Mesodermal cell (in vitro differentiated cells): ENCODE results near the gene DPF3.
A peak's percentile ranks its signal among the peaks of the same experiment; 100 is the strongest.

Source experiments
- H3K27ac ChIP-seq: 2 replicates; pipeline ENCODE4 v1.7.0; 2013; ENCODE audit warnings: mild to moderate bottlenecking, low read depth, low read length, moderate library complexity; ENCODE audit not compliant: severe bottlenecking
- H3K36me3 ChIP-seq: 2 replicates; pipeline ENCODE4 v1.7.1; 2013; ENCODE audit warnings: mild to moderate bottlenecking, low read length, moderate library complexity; ENCODE audit not compliant: control insufficient read depth, insufficient read depth
- H3K4me1 ChIP-seq: one replicate; pipeline ENCODE4 v1.7.1; 2013; ENCODE audit warnings: mild to moderate bottlenecking, low read length; ENCODE audit not compliant: insufficient read depth, control insufficient read depth, poor library complexity, severe bottlenecking
- H3K4me3 ChIP-seq: 2 replicates; pipeline ENCODE4 v1.7.0; 2013; ENCODE audit warnings: low read length, control low read depth, mild to moderate bottlenecking; ENCODE audit not compliant: insufficient read depth, poor library complexity, severe bottlenecking; ENCODE audit errors: extremely low read depth
- H3K9me3 ChIP-seq: 2 replicates; pipeline ENCODE4 v1.7.1; 2013; ENCODE audit warnings: mild to moderate bottlenecking, low read length, moderate library complexity; ENCODE audit not compliant: control insufficient read depth
- WGBS, 2 experiments: methylation state at CpG; one replicate each; pipeline ENCODE4 v1.1.5; 2013; ENCODE audit warnings: missing lambda C conversion rate in 2 of 2; ENCODE audit not compliant: insufficient coverage in 2 of 2; 5-methylcytosine and 5-hydroxymethylcytosine counted together

DPF3 gene

GRCh38 chr14:72904840-72905561, 11.1 kb upstream of the DPF3 start:
- peaks cover 33% of the 10 kb centered on the region for H3K4me1 ChIP-seq
- no peaks in the 10 kb centered on the region for H3K9me3 ChIP-seq
- 15 to 62% methylated on average over 3 to 4 of the region's 5 CpGs for WGBS, 2 experiments
- H3K4me3 ChIP-seq: no peak overlapping the region
- H3K36me3 ChIP-seq: no peaks in the 10 kb centered on the region
- no peak overlapping the region for H3K27ac ChIP-seq

GRCh38 chr14:72904218-72904617, 10.3 kb upstream of the DPF3 start:
- H3K4me3 ChIP-seq: no peak overlapping the region
- H3K27ac ChIP-seq: no peak overlapping the region
- no CpG with 5 or more reads among the region's 1 CpG for WGBS, 2 experiments
- H3K36me3 ChIP-seq: no peaks in the 10 kb centered on the region
- no peaks in the 10 kb centered on the region for H3K9me3 ChIP-seq
- peaks cover 32% of the 10 kb centered on the region for H3K4me1 ChIP-seq

GRCh38 chr14:72903716-72904115, 9.8 kb upstream of the DPF3 start:
- H3K36me3 ChIP-seq: no peaks in the 10 kb centered on the region
- 43% methylated on average over 1 of the region's 1 CpG; no CpG with 5 or more reads in 1 of the 2 experiments for WGBS, 2 experiments
- H3K27ac ChIP-seq: no peak overlapping the region
- no peak overlapping the region for H3K4me3 ChIP-seq
- H3K4me1 ChIP-seq: peaks cover 29% of the 10 kb centered on the region
- H3K9me3 ChIP-seq: no peaks in the 10 kb centered on the region

GRCh38 chr14:72902801-72903530, 9.1 kb upstream of the DPF3 start:
- Histone ChIP-seq H3K36me3 (no peaks in the 10 kb centered on the region), H3K4me3 (no peak overlapping the region), H3K9me3 (no peaks in the 10 kb centered on the region), H3K4me1 (peaks cover 22% of the 10 kb centered on the region), H3K27ac (no peak overlapping the region)
- WGBS, 2 experiments: 75% methylated on average over 1 of the region's 5 CpGs; no CpG with 5 or more reads in 1 of the 2 experiments

GRCh38 chr14:72901361-72901760, 7.5 kb upstream of the DPF3 start:
- WGBS, 2 experiments: 86 to 100% methylated on average over 1 to 2 of the region's 3 CpGs
- peaks cover 8% of the 10 kb centered on the region for H3K4me1 ChIP-seq
- no peak overlapping the region for H3K27ac ChIP-seq
- no peaks in the 10 kb centered on the region for H3K9me3 ChIP-seq
- H3K4me3 ChIP-seq: no peak overlapping the region
- H3K36me3 ChIP-seq: no peaks in the 10 kb centered on the region

GRCh38 chr14:72898448-72898847, 4.5 kb upstream of the DPF3 start:
- Histone ChIP-seq H3K4me3 (no peak overlapping the region), H3K36me3 (no peaks in the 10 kb centered on the region), H3K9me3 (no peaks in the 10 kb centered on the region), H3K4me1 (peaks cover 3% of the 10 kb centered on the region), H3K27ac (no peak overlapping the region)
- 0 to 50% methylated on average over 1 to 2 of the region's 3 CpGs for WGBS, 2 experiments

GRCh38 chr14:72894623-72895378, 900 bp upstream of the DPF3 start:
- Histone ChIP-seq H3K9me3 (no peaks in the 10 kb centered on the region), H3K36me3 (no peaks in the 10 kb centered on the region), H3K4me1 (peaks cover 3% of the 10 kb centered on the region), H3K27ac (peak overlapping the region; percentile 32), H3K4me3 (peak overlapping the region; percentile 74)
- 0 to 1% methylated on average over 15 of the region's 25 CpGs for WGBS, 2 experiments

- H3K9me3 ChIP-seq: no peaks in the 10 kb centered on the region
- H3K36me3 ChIP-seq: no peaks in the 10 kb centered on the region
- WGBS, 2 experiments: 0 to 2% methylated on average over 8 of the region's 11 CpGs
- H3K4me1 ChIP-seq: peaks cover 3% of the 10 kb centered on the region
- no peak overlapping the region for H3K27ac ChIP-seq
- peak overlapping the region; percentile 74 for H3K4me3 ChIP-seq
Observed at GRCh38 chr14:72894323-72894622, 372 bp upstream of the DPF3 start.

GRCh38 chr14:72892879-72893635, 844 bp downstream of the DPF3 start:
- no peaks in the 10 kb centered on the region for H3K36me3 ChIP-seq
- peaks cover 8% of the 10 kb centered on the region for H3K4me1 ChIP-seq
- WGBS, 2 experiments: 0 to 1% methylated on average over 41 to 47 of the region's 68 CpGs
- no peak overlapping the region for H3K27ac ChIP-seq
- H3K4me3 ChIP-seq: peak overlapping the region; percentile 74
- no peaks in the 10 kb centered on the region for H3K9me3 ChIP-seq

GRCh38 chr14:72892103-72892878, 1.6 kb downstream of the DPF3 start:
- no peaks in the 10 kb centered on the region for H3K36me3 ChIP-seq
- H3K4me3 ChIP-seq: peak overlapping the region; percentile 74
- WGBS, 2 experiments: 0% methylated on average over 33 to 43 of the region's 47 CpGs
- peaks cover 8% of the 10 kb centered on the region for H3K4me1 ChIP-seq
- no peak overlapping the region for H3K27ac ChIP-seq
- H3K9me3 ChIP-seq: no peaks in the 10 kb centered on the region
